ENCODE measurements around the gene MTMR6. TPM values are rescaled to one million over a fixed set of nuclear protein-coding genes. Genes with fewer than 3 reads are reported as not detected.

Gene MTMR6
- total and polyA plus RNA-seq, 7 experiments from 2014 or later: 16.0 to 23.2 (median 17.3) TPM

- DNase-seq (no peak), ATAC-seq (no peak)
- Histone ChIP-seq H3K27me3 (ENCODE audit: control insufficient read depth in 2 of 2, insufficient read depth in 2 of 2, low read length in 2 of 2) (no peaks in the 10 kb centered on the region), H3K4me3 (ENCODE audit: low read length) (no peak overlapping the region), H3K36me3 (ENCODE audit: control insufficient read depth in 2 of 3, insufficient read depth in 3 of 3, low read length in 3 of 3) (no peaks in the 10 kb centered on the region), H3K4me1 (ENCODE audit: control insufficient read depth in 2 of 2, insufficient read depth in 2 of 2, low read length in 2 of 2) (no peaks in the 10 kb centered on the region), H3K9me3 (ENCODE audit: control insufficient read depth in 2 of 3, low read length in 3 of 3) (no peaks in the 10 kb centered on the region), H3K27ac (ENCODE audit: low read depth, low read length) (no peak overlapping the region)
- intact Hi-C loops (cut with micrococcal nuclease): no loop called here
- Mint-ChIP-seq H3K4me1 (peaks cover 0 to 3% (median 0%) of the 10 kb centered on the region in 7 donors), H3K27me3 (peaks cover 16 to 28% (median 24%) of the 10 kb centered on the region in 5 donors), H3K9me3 (no peaks in the 10 kb centered on the region), H3K36me3 (peaks cover 0 to 6% (median 0%) of the 10 kb centered on the region in 5 donors), H3K27ac (no peak overlapping the region), H3K4me3 (no peak overlapping the region)
- ChIA-PET POLR2A (no interaction called here), CTCF (no interaction called here)
Measured at GRCh38 chr13:25222740-25223139, 64.5 kb downstream of the MTMR6 start.

GRCh38 chr13:25218019-25218418 lies 69.3 kb downstream of the MTMR6 start:
- H3K4me3 ChIP-seq (ENCODE audit: low read length): no peak overlapping the region
- no peaks in the 10 kb centered on the region for H3K27me3 ChIP-seq (ENCODE audit: control insufficient read depth in 2 of 2, insufficient read depth in 2 of 2, low read length in 2 of 2)
- Mint-ChIP-seq H3K27me3 (peaks cover 11 to 23% (median 14%) of the 10 kb centered on the region in 5 donors), H3K27ac (no peak overlapping the region), H3K9me3 (peaks cover 0 to 2% (median 0%) of the 10 kb centered on the region in 11 donors), H3K36me3 (peaks cover 0 to 7% (median 0%) of the 10 kb centered on the region in 5 donors), H3K4me3 (no peak overlapping the region), H3K4me1 (peaks cover 0 to 4% (median 0%) of the 10 kb centered on the region in 7 donors)
- no peaks in the 10 kb centered on the region for H3K36me3 ChIP-seq (ENCODE audit: control insufficient read depth in 2 of 3, insufficient read depth in 3 of 3, low read length in 3 of 3)
- DNase-seq (no peak), ATAC-seq (no peak)
- H3K9me3 ChIP-seq (ENCODE audit: control insufficient read depth in 2 of 3, low read length in 3 of 3): no peaks in the 10 kb centered on the region
- POLR2A ChIA-PET: no interaction called here
- no peaks in the 10 kb centered on the region for H3K4me1 ChIP-seq (ENCODE audit: control insufficient read depth in 2 of 2, insufficient read depth in 2 of 2, low read length in 2 of 2)
- intact Hi-C loops (cut with micrococcal nuclease): no loop called here
- CTCF ChIA-PET: no interaction called here
- no peak overlapping the region for H3K27ac ChIP-seq (ENCODE audit: low read depth, low read length)

- peaks cover 0 to 4% (median 0%) of the 10 kb centered on the region in 7 donors for H3K4me1 Mint-ChIP-seq
- Histone ChIP-seq H3K27ac (ENCODE audit: low read depth, low read length) (no peak overlapping the region), H3K27me3 (ENCODE audit: control insufficient read depth in 2 of 2, insufficient read depth in 2 of 2, low read length in 2 of 2) (no peaks in the 10 kb centered on the region), H3K36me3 (ENCODE audit: control insufficient read depth in 2 of 3, insufficient read depth in 3 of 3, low read length in 3 of 3) (no peaks in the 10 kb centered on the region), H3K4me1 (ENCODE audit: control insufficient read depth in 2 of 2, insufficient read depth in 2 of 2, low read length in 2 of 2) (no peaks in the 10 kb centered on the region), H3K4me3 (ENCODE audit: low read length) (no peak overlapping the region), H3K9me3 (ENCODE audit: control insufficient read depth in 2 of 3, low read length in 3 of 3) (no peaks in the 10 kb centered on the region)
- H3K9me3 Mint-ChIP-seq: peaks cover 0 to 2% (median 0%) of the 10 kb centered on the region in 11 donors
- CTCF ChIA-PET: no interaction called here
- no peak for DNase-seq
- H3K36me3 Mint-ChIP-seq: peaks cover 0 to 5% (median 0%) of the 10 kb centered on the region in 5 donors
- no peak for ATAC-seq
- intact Hi-C loops (cut with micrococcal nuclease): no loop called here
- no peak overlapping the region for H3K4me3 Mint-ChIP-seq
- POLR2A ChIA-PET: no interaction called here
- H3K27me3 Mint-ChIP-seq: peaks cover 5 to 17% (median 11%) of the 10 kb centered on the region in 5 donors
- no peak overlapping the region for H3K27ac Mint-ChIP-seq
Measured at GRCh38 chr13:25217023-25217885, 70.0 kb downstream of the MTMR6 start.

- ChIA-PET POLR2A (no interaction called here), CTCF (no interaction called here)
- H3K4me3 Mint-ChIP-seq: no peak overlapping the region
- Histone ChIP-seq H3K4me3 (ENCODE audit: low read length) (no peak overlapping the region), H3K4me1 (ENCODE audit: control insufficient read depth in 2 of 2, insufficient read depth in 2 of 2, low read length in 2 of 2) (no peaks in the 10 kb centered on the region), H3K36me3 (ENCODE audit: control insufficient read depth in 2 of 3, insufficient read depth in 3 of 3, low read length in 3 of 3) (no peaks in the 10 kb centered on the region), H3K27me3 (ENCODE audit: control insufficient read depth in 2 of 2, insufficient read depth in 2 of 2, low read length in 2 of 2) (no peaks in the 10 kb centered on the region), H3K27ac (ENCODE audit: low read depth, low read length) (no peak overlapping the region), H3K9me3 (ENCODE audit: control insufficient read depth in 2 of 3, low read length in 3 of 3) (no peaks in the 10 kb centered on the region)
- ATAC-seq: no peak
- H3K36me3 Mint-ChIP-seq: peaks cover 0 to 5% (median 0%) of the 10 kb centered on the region in 5 donors
- no peak overlapping the region for H3K27ac Mint-ChIP-seq
- H3K9me3 Mint-ChIP-seq: peaks cover 0 to 2% (median 0%) of the 10 kb centered on the region in 11 donors
- H3K27me3 Mint-ChIP-seq: peaks cover 5 to 10% (median 7%) of the 10 kb centered on the region in 5 donors
- no peak for DNase-seq
- H3K4me1 Mint-ChIP-seq: peaks cover 0 to 4% (median 0%) of the 10 kb centered on the region in 7 donors
- intact Hi-C loops (cut with micrococcal nuclease): no loop called here
Measured at GRCh38 chr13:25215253-25215575, 72.1 kb downstream of the MTMR6 start.

- CTCF ChIA-PET: no interaction called here
- no peaks in the 10 kb centered on the region for H3K27me3 ChIP-seq (ENCODE audit: control insufficient read depth in 2 of 2, insufficient read depth in 2 of 2, low read length in 2 of 2)
- intact Hi-C loops (cut with micrococcal nuclease): no loop called here
- no peaks in the 10 kb centered on the region for H3K36me3 ChIP-seq (ENCODE audit: control insufficient read depth in 2 of 3, insufficient read depth in 3 of 3, low read length in 3 of 3)
- H3K4me1 ChIP-seq (ENCODE audit: control insufficient read depth in 2 of 2, insufficient read depth in 2 of 2, low read length in 2 of 2): no peaks in the 10 kb centered on the region
- no peak for DNase-seq
- ATAC-seq: no peak
- H3K27ac ChIP-seq (ENCODE audit: low read depth, low read length): no peak overlapping the region
- H3K9me3 ChIP-seq (ENCODE audit: control insufficient read depth in 2 of 3, low read length in 3 of 3): no peaks in the 10 kb centered on the region
- peaks cover 5 to 9% (median 7%) of the 10 kb centered on the region in 5 donors for H3K27me3 Mint-ChIP-seq
- no peak overlapping the region for H3K27ac Mint-ChIP-seq
- H3K4me1 Mint-ChIP-seq: peaks cover 0 to 4% (median 0%) of the 10 kb centered on the region in 7 donors
- H3K4me3 Mint-ChIP-seq: no peak overlapping the region
- peaks cover 0 to 5% (median 0%) of the 10 kb centered on the region in 5 donors for H3K36me3 Mint-ChIP-seq
- POLR2A ChIA-PET: no interaction called here
- H3K9me3 Mint-ChIP-seq: peaks cover 0 to 2% (median 0%) of the 10 kb centered on the region in 11 donors
- H3K4me3 ChIP-seq (ENCODE audit: low read length): no peak overlapping the region
Measured at GRCh38 chr13:25214491-25215252, 72.6 kb downstream of the MTMR6 start.

- Mint-ChIP-seq H3K36me3 (peaks cover 0 to 5% (median 0%) of the 10 kb centered on the region in 5 donors), H3K4me1 (peaks cover 0 to 4% (median 0%) of the 10 kb centered on the region in 7 donors), H3K9me3 (peaks cover 0 to 2% (median 0%) of the 10 kb centered on the region in 11 donors), H3K27me3 (peaks cover 3 to 9% (median 5%) of the 10 kb centered on the region in 5 donors), H3K27ac (no peak overlapping the region), H3K4me3 (no peak overlapping the region)
- DNase-seq (no peak), ATAC-seq (no peak)
- CTCF ChIA-PET: no interaction called here
- H3K27ac ChIP-seq (ENCODE audit: low read depth, low read length): no peak overlapping the region
- H3K9me3 ChIP-seq (ENCODE audit: control insufficient read depth in 2 of 3, low read length in 3 of 3): no peaks in the 10 kb centered on the region
- H3K27me3 ChIP-seq (ENCODE audit: control insufficient read depth in 2 of 2, insufficient read depth in 2 of 2, low read length in 2 of 2): no peaks in the 10 kb centered on the region
- no peak overlapping the region for H3K4me3 ChIP-seq (ENCODE audit: low read length)
- intact Hi-C loops (cut with micrococcal nuclease): no loop called here
- POLR2A ChIA-PET: no interaction called here
- no peaks in the 10 kb centered on the region for H3K36me3 ChIP-seq (ENCODE audit: control insufficient read depth in 2 of 3, insufficient read depth in 3 of 3, low read length in 3 of 3)
- H3K4me1 ChIP-seq (ENCODE audit: control insufficient read depth in 2 of 2, insufficient read depth in 2 of 2, low read length in 2 of 2): no peaks in the 10 kb centered on the region
Measured at GRCh38 chr13:25213715-25214114, 73.6 kb downstream of the MTMR6 start.
